Parietal lobe (tissue), 2 donors: Measurements from ENCODE around the gene SKIC2. TPM values are rescaled to one million over a fixed set of nuclear protein-coding genes. Genes with fewer than 3 reads are reported as not detected.

ENCODE experiments used
- small RNA-seq: library from RNA; depleted of rRNA; stranded (forward); fragments of <200 nt; gene quantifications from one replicate; pipeline ENCODE3, GENCODE V24; 2014; ENCODE audit warnings: low replicate concordance
- total RNA-seq: library from RNA; depleted of rRNA; stranded (reverse); fragments of >200 nt; gene quantifications from one replicate; pipeline ENCODE4 v1.2.3, GENCODE V29; 2014

SKIC2 gene
- 66.7 TPM for total RNA-seq

DNA sequence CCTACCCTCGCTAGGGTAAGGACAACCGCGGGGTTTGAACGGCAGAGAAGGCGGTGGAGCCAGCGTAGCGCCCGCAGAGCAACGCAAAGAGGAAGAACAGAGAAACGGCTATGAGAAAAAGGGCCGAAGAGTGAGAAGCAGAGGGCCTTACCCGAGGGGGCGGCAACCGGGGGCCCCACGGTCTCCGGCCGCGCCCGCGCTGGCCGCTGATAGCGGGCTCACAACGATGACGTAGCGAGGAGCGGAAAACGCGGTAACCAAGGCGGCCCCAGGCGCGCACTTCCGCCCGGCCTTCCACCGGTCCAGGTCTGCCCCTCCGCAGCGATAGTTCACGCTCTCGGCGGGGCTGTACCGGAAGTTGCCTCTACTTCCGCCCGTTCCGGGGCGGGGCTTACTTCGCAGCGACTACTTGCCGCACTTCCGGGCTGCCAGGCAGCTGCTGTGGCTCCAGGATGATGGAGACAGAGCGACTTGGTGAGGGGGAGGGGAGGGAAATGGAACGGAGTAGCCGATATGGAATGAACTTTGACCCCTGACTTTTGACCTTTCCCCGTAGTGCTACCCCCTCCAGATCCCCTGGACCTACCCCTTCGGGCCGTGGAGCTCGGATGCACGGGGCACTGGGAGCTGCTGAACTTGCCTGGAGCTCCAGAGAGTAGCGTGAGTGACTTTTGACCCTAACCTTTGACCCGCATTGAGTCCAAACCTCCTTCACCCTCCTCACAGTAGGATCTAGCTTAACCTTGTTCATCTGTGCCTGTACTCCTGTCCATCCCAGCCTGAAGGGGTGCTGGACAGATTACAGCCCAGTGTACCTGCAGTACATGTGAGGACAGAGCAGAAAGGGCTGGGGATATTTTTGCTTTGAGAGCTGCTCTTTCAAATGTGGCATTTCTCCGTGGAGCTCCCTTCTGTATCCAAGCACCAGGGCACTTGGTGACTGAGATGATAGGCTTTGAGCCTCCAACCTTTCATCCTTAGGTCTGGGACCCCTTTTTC lies at the start of gene SKIC2, which contains the start of gene NELFE:
TSS of gene SKIC2 (plus strand) at position 435 of the 999 bp plus-strand sequence. CDS start at position 453, 18 bp downstream.
TSS of gene NELFE (minus strand) at position 231 of the 999 bp plus-strand sequence. CDS start 525 bp downstream, outside the sequence.

DNA sequence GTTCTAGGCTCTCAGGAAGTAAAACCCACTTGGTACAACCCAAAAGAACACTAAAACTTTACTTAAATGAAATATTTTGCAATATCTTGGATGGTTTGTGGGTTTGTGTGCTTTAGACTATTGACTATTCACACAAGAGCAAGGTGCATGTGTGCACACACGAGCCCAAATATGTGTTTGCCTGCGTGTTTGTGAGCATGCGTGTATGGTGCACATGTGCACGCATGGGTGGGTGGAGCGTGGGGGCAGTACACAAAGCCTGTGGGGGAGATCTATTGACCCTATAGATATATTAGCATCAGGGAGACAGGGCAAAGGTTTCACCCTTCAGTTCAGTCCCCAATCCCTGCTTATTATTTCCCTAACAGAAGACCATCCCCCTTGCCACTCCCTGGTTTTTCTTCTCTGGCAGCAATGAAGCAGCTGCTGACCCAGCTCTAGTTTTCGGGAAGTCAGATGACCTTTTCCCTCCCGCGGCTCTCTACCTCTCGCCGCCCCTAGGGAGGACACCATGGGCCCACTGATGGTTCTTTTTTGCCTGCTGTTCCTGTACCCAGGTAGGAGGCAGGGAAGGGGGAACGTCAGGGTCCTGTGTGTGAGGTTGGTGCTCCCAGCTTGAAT lies 31.6 kb upstream of the SKIC2 start, which contains the start of gene C2:
TSS of gene C2 (plus strand) at position 476 of the 621 bp plus-strand sequence. CDS start at position 512, 36 bp downstream.

DNA sequence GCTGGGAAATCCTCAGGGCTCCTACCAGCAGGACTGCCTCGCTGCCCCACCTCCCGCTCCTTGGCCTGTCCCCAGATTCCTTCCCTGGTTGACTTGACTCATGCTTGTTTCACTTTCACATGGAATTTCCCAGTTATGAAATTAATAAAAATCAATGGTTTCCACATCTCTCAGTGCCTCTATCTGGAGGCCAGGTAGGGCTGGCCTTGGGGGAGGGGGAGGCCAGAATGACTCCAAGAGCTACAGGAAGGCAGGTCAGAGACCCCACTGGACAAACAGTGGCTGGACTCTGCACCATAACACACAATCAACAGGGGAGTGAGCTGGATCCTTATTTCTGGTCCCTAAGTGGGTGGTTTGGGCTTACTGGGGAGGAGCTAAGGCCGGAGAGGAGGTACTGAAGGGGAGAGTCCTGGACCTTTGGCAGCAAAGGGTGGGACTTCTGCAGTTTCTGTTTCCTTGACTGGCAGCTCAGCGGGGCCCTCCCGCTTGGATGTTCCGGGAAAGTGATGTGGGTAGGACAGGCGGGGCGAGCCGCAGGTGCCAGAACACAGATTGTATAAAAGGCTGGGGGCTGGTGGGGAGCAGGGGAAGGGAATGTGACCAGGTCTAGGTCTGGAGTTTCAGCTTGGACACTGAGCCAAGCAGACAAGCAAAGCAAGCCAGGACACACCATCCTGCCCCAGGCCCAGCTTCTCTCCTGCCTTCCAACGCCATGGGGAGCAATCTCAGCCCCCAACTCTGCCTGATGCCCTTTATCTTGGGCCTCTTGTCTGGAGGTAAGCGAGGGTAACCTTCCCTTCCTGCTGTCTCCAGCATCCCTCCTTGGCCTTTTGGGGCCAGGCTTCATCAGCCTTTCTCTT lies 13.2 kb upstream of the SKIC2 start, which contains the start of gene CFB:
TSS of gene CFB (plus strand) at position 589 of the 863 bp plus-strand sequence. CDS start at position 716, 127 bp downstream.

DNA sequence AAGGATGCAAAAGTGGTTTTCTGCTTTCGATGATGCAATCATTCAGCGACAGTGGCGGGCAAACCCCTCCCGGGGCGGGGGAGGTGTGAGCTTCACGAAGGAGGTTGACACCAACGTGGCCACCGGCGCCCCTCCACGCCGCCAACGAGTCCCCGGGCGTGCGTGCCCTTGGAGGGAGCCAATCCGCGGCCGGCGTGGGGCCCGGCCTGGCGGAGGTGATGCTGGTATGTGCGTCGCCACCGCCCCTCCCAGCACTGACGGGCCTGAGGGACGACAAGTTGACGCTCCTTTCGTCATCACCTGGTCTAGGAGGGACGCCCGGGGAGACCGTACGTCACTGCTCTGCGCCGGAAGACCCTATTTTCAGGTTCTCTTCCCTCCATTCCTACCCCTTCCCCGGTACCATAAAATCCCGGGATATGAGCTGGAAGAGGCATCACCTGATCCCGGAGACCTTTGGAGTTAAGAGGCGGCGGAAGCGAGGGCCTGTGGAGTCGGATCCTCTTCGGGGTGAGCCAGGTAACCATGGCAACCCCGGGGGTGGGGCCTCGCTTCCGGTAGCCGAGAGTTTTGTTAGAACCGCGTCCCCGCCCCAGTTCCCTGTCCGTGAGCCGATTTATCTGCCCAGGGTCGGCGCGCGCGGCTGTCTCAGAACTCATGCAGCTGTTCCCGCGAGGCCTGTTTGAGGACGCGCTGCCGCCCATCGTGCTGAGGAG lies 13.2 kb downstream of the SKIC2 start, which contains the start of gene DXO:
TSS of gene DXO (minus strand) at position 146 of the 716 bp plus-strand sequence. CDS start 463 bp downstream, outside the sequence.

DNA sequence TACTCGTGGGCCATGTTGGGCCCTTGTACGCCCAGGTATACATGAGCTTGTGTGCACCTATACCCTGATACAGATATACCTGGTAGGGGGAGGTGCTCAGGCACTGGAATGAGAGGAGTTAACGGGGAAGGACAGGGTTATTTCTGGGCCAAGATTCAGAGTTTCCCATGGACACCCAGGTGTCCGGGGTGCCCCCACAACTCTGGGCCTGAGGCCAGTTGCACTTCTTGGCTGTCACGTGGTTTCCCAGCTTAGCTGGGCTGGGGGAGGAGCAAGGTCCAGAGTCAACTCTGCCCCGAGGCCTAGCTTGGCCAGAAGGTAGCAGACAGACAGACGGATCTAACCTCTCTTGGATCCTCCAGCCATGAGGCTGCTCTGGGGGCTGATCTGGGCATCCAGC lies 22.8 kb downstream of the SKIC2 start, which contains the start of gene C4A:
TSS of gene C4A (plus strand) at position 314 of the 400 bp plus-strand sequence. CDS start at position 365, 51 bp downstream.

DNA sequence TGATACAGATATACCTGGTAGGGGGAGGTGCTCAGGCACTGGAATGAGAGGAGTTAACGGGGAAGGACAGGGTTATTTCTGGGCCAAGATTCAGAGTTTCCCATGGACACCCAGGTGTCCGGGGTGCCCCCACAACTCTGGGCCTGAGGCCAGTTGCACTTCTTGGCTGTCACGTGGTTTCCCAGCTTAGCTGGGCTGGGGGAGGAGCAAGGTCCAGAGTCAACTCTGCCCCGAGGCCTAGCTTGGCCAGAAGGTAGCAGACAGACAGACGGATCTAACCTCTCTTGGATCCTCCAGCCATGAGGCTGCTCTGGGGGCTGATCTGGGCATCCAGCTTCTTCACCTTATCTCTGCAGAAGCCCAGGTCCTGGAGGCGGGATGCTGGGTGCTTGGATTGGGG lies 55.6 kb downstream of the SKIC2 start, which contains the start of gene C4B:
TSS of gene C4B (plus strand) at position 249 of the 400 bp plus-strand sequence. CDS start at position 300, 51 bp downstream.

Small RNAs within 50 kb of the gene (small RNA-seq; reads per million reads assigned to genes)
- not detected for gene AL645922.1

Other genes with a start within 250 kb of the SKIC2 start
- not detected for gene LY6G6D, start 243.8 kb upstream of the SKIC2 start, total RNA-seq
- not detected for gene LY6G6C, start 237.4 kb upstream of the SKIC2 start, total RNA-seq
- gene MPIG6B, start 235.8 kb upstream of the SKIC2 start, total RNA-seq: not detected
- gene DDAH2, start 229.9 kb upstream of the SKIC2 start, total RNA-seq: 126 TPM
- 20.0 TPM for gene CLIC1, start 222.6 kb upstream of the SKIC2 start, total RNA-seq
- gene MSH5, start 219.2 kb upstream of the SKIC2 start, total RNA-seq: 14.1 TPM
- gene SAPCD1, start 196.5 kb upstream of the SKIC2 start, total RNA-seq: 1.3 TPM
- gene VWA7, start 181.8 kb upstream of the SKIC2 start, total RNA-seq: 0.31 TPM
- gene VARS1, start 163.4 kb upstream of the SKIC2 start, total RNA-seq: 57.9 TPM
- gene LSM2, start 152.2 kb upstream of the SKIC2 start, total RNA-seq: 15.3 TPM
- 3.1 TPM for gene HSPA1L, start 143.9 kb upstream of the SKIC2 start, total RNA-seq
- 170 TPM for gene HSPA1A, start 143.6 kb upstream of the SKIC2 start, total RNA-seq
- 217 TPM for gene HSPA1B, start 131.4 kb upstream of the SKIC2 start, total RNA-seq
- 17.5 TPM for gene NEU1, start 96.4 kb upstream of the SKIC2 start, total RNA-seq
- gene SLC44A4, start 80.2 kb upstream of the SKIC2 start, total RNA-seq: not detected
- 114 TPM for gene EHMT2, start 61.5 kb upstream of the SKIC2 start, total RNA-seq
- gene ZBTB12, start 57.1 kb upstream of the SKIC2 start, total RNA-seq: 31.0 TPM
- gene C2, start 31.5 kb upstream of the SKIC2 start, total RNA-seq: 3.1 TPM
- 1.9 TPM for gene CFB, start 13.1 kb upstream of the SKIC2 start, total RNA-seq
- gene NELFE, start 204 bp upstream of the SKIC2 start, total RNA-seq: 46.6 TPM
- 10.0 TPM for gene DXO, start 13.0 kb downstream of the SKIC2 start, total RNA-seq
- gene C4A, start 22.9 kb downstream of the SKIC2 start, total RNA-seq: 20.7 TPM
- 8.8 TPM for gene C4B, start 55.6 kb downstream of the SKIC2 start, total RNA-seq
- not detected for gene CYP21A2, start 79.2 kb downstream of the SKIC2 start, total RNA-seq
- gene TNXB, start 150.2 kb downstream of the SKIC2 start, total RNA-seq: 8.1 TPM
- 31.6 TPM for gene ATF6B, start 169.1 kb downstream of the SKIC2 start, total RNA-seq
- 3.1 TPM for gene FKBPL, start 171.1 kb downstream of the SKIC2 start, total RNA-seq
- 1.9 TPM for gene PRRT1, start 192.8 kb downstream of the SKIC2 start, total RNA-seq
- 17.2 TPM for gene PPT2, start 195.0 kb downstream of the SKIC2 start, total RNA-seq
- gene EGFL8, start 205.4 kb downstream of the SKIC2 start, total RNA-seq: 5.9 TPM
- gene AGPAT1, start 216.9 kb downstream of the SKIC2 start, total RNA-seq: 19.1 TPM
- gene RNF5, start 219.2 kb downstream of the SKIC2 start, total RNA-seq: 49.8 TPM
- 0.63 TPM for gene AGER, start 225.1 kb downstream of the SKIC2 start, total RNA-seq
- 27.2 TPM for gene PBX2, start 231.0 kb downstream of the SKIC2 start, total RNA-seq
- 0.63 TPM for gene GPSM3, start 233.5 kb downstream of the SKIC2 start, total RNA-seq